Measurements from ENCODE around the gene LETM1.

GRCh38 chr4:1767770-1768366, 88.1 kb downstream of the LETM1 start:
- TF ChIP-seq POLR2AphosphoS5 (IDR thresholded peaks at IDR 0.05; ENCODE audit: borderline replicate concordance, low read depth, low read length) (no peak), EZH2 (IDR thresholded peaks at IDR 0.05) (no peak)

All from SK-N-MC (cell line).